Keratinocyte (primary cell): ENCODE measurements around the gene RELB. TPM values are rescaled to one million over a fixed set of nuclear protein-coding genes. Genes with fewer than 3 reads are reported as not detected.

ENCODE experiments used
- DNase-seq: peaks from one replicate; pipeline ENCODE4 v3.0.0-alpha.2; 2011; ENCODE audit warnings: low read depth, missing footprints, low spot score
- FAIRE-seq: peaks from 2 replicates; lab custom pipeline; 2011; peaks lifted over from hg19 to GRCh38; lab: Jason Lieb, UNC
- H2AFZ ChIP-seq: 2 replicates; pipeline ENCODE4 v1.6.0; 2012; ENCODE audit warnings: low read length, control low read depth, inconsistent platforms; ENCODE audit not compliant: control insufficient read depth
- H3K27ac ChIP-seq: 2 replicates; pipeline ENCODE4 v1.5.1; 2011; ENCODE audit warnings: low read length; ENCODE audit not compliant: control insufficient read depth, insufficient read depth
- H3K27me3 ChIP-seq: 3 replicates; pipeline ENCODE4 v1.6.0; 2011; ENCODE audit warnings: low read length; ENCODE audit not compliant: control insufficient read depth, insufficient read depth; ENCODE audit errors: extremely low read depth
- H3K36me3 ChIP-seq, 2 experiments: 2 replicates in 1 of 2; 3 replicates in 1 of 2; pipeline ENCODE4 v1.5.1; 2011; ENCODE audit warnings: low read length in 2 of 2, mild to moderate bottlenecking in 1 of 2; ENCODE audit not compliant: control insufficient read depth in 2 of 2, insufficient read depth in 2 of 2; ENCODE audit errors: extremely low read depth in 1 of 2
- H3K4me1 ChIP-seq: 3 replicates; pipeline ENCODE4 v1.5.1; 2011; ENCODE audit warnings: low read length; ENCODE audit not compliant: control insufficient read depth, insufficient read depth; ENCODE audit errors: extremely low read depth
- H3K4me2 ChIP-seq: 3 replicates; pipeline ENCODE4 v1.6.0; 2011; ENCODE audit warnings: low read depth, low read length; ENCODE audit not compliant: control insufficient read depth, insufficient read depth; ENCODE audit errors: extremely low read depth
- H3K4me3 ChIP-seq, 3 experiments: fragments of 200-600 bp in 1 of 3; sonication (generic) in 1 of 3; 2 replicates in 2 of 3; 3 replicates in 1 of 3; pipeline ENCODE4 v1.5.1; 2011 to 2016; ENCODE audit warnings: low read length in 3 of 3, mild to moderate bottlenecking in 3 of 3, control low read depth in 2 of 3, inconsistent platforms in 1 of 3, low read depth in 1 of 3, mixed read lengths in 1 of 3, mixed run types in 1 of 3, moderate library complexity in 1 of 3; ENCODE audit not compliant: control insufficient read depth in 2 of 3, insufficient read depth in 2 of 3; ENCODE audit errors: extremely low read depth in 1 of 3
- H3K79me2 ChIP-seq: 2 replicates; pipeline ENCODE4 v1.6.0; 2012; ENCODE audit warnings: low read length; ENCODE audit not compliant: control insufficient read depth, insufficient read depth
- H3K9ac ChIP-seq: 3 replicates; pipeline ENCODE4 v1.6.0; 2011; ENCODE audit warnings: low read length; ENCODE audit not compliant: control insufficient read depth, insufficient read depth; ENCODE audit errors: extremely low read depth
- H3K9me1 ChIP-seq: 3 replicates; pipeline ENCODE4 v1.6.0; 2011; ENCODE audit warnings: low read length; ENCODE audit not compliant: control insufficient read depth, insufficient read depth; ENCODE audit errors: extremely low read depth
- H3K9me3 ChIP-seq: 2 replicates; pipeline ENCODE4 v1.5.1; 2012; ENCODE audit warnings: low read depth, low read length; ENCODE audit not compliant: control insufficient read depth
- H4K20me1 ChIP-seq: 3 replicates; pipeline ENCODE4 v1.6.0; 2011; ENCODE audit warnings: low read length; ENCODE audit not compliant: control insufficient read depth, insufficient read depth; ENCODE audit errors: extremely low read depth
- CTCF ChIP-seq, 3 experiments: IDR thresholded peaks in 1 of 3; conservative IDR thresholded peaks in 1 of 3; optimal IDR thresholded peaks in 1 of 3; 2 replicates in 2 of 3; 3 replicates in 1 of 3; pipeline versions ENCODE3 to v1.5.1; 2011; ENCODE audit warnings: low read length in 3 of 3, mild to moderate bottlenecking in 3 of 3, moderate library complexity in 2 of 3, control low read depth in 1 of 3, inconsistent platforms in 1 of 3; ENCODE audit not compliant: insufficient read depth in 2 of 3; ENCODE audit errors: extremely low read depth in 1 of 3
- EZH2 ChIP-seq: IDR thresholded peaks from one replicate; pipeline ENCODE4 v1.6.1; 2012; ENCODE audit warnings: inconsistent platforms, mild to moderate bottlenecking, low read length, moderate library complexity
- dilution Hi-C: fragments of 300-500 bp; cut with MboI; formaldehyde crosslinking; loops from one replicate; pipeline ENCODE4 v1.7.0; 2020; ENCODE audit warnings: low sequenced_read_pairs; ENCODE audit not compliant: extremely low pct_ligation_motif_present
- polyA plus RNA-seq, 5 experiments: library from polyadenylated mRNA; depleted of rRNA in 3 of 5; stranded (reverse) in 3 of 5; stranded (forward) in 1 of 5; unstranded in 1 of 5; fragments of >200 nt; gene quantifications; 1 replicate in 1 of 5; 2 replicates in 3 of 5; 3 replicates in 1 of 5; pipeline versions ENCODE4 v1.2.1 to v1.2.3, GENCODE V29; 2011 to 2012; ENCODE audit warnings: missing spikeins in 2 of 5, low read depth in 1 of 5, low replicate concordance in 1 of 5

The RELB gene
- polyA plus RNA-seq, 1 donor (not counting 4 experiments of a cell fraction or from before 2014, with no cell fraction given), result 3.6 TPM

- peaks cover 2% of the 10 kb centered on the region for H3K79me2 ChIP-seq
- no peak overlapping the region for H2AFZ ChIP-seq
- no peak overlapping the region for H3K9ac ChIP-seq
- peaks cover 15 to 38% of the 10 kb centered on the region in 2 experiments for H3K36me3 ChIP-seq
- H3K4me3 ChIP-seq, result no peak overlapping the region
- H3K9me1 ChIP-seq, result no peaks in the 10 kb centered on the region
- dilution Hi-C loops, result no loop called here
- H3K27me3 ChIP-seq, result no peaks in the 10 kb centered on the region
- H3K9me3 ChIP-seq, result no peaks in the 10 kb centered on the region
- FAIRE-seq, result no peak
- TF ChIP-seq CTCF (optimal IDR thresholded peaks at IDR 0.05 in 1 of 3, IDR thresholded peaks at IDR 0.05 in 1 of 3, conservative IDR thresholded peaks at IDR 0.05 in 1 of 3; ENCODE audit: extremely low read depth in 1 of 3, insufficient read depth in 2 of 3, low read length in 3 of 3) (no peak), EZH2 (no peak)
- DNase-seq, result no peak
- no peaks in the 10 kb centered on the region for H3K4me1 ChIP-seq
- no peak overlapping the region for H3K4me2 ChIP-seq
- H3K27ac ChIP-seq, result no peak overlapping the region
- H4K20me1 ChIP-seq, result peaks cover 4% of the 10 kb centered on the region
Measured at GRCh38 chr19:45069056-45069455, 67.8 kb downstream of the RELB start.

- TF ChIP-seq CTCF (optimal IDR thresholded peaks at IDR 0.05 in 1 of 3, IDR thresholded peaks at IDR 0.05 in 1 of 3, conservative IDR thresholded peaks at IDR 0.05 in 1 of 3; ENCODE audit: extremely low read depth in 1 of 3, insufficient read depth in 2 of 3, low read length in 3 of 3), result no peak
- no peak for TF ChIP-seq EZH2
- Histone ChIP-seq H3K27me3 (no peaks in the 10 kb centered on the region), H3K4me2 (no peak overlapping the region), H3K4me3 (no peak overlapping the region), H3K9ac (no peak overlapping the region), H3K9me1 (no peaks in the 10 kb centered on the region), H3K79me2 (peaks cover 2% of the 10 kb centered on the region), H4K20me1 (peaks cover 4% of the 10 kb centered on the region), H3K4me1 (peaks cover 4% of the 10 kb centered on the region), H3K9me3 (no peaks in the 10 kb centered on the region), H3K36me3 (peaks cover 12 to 35% of the 10 kb centered on the region in 2 experiments), H3K27ac (no peak overlapping the region), H2AFZ (no peak overlapping the region)
- FAIRE-seq (no peak), DNase-seq (no peak)
- dilution Hi-C loops, result no loop called here
Measured at GRCh38 chr19:45070214-45070613, 69.0 kb downstream of the RELB start.
